CD4-positive, alpha-beta T cell treated with Interleukin-6 at 100 ng/mL for 8 hours (primary cell): ENCODE results near the gene NMBR.
"Not testable (repeated sequence)": the region's sequence is repeated elsewhere in the genome, so short reads cannot be mapped to it uniquely, and the experiment has no call there.

Experiments
- DNase-seq: peaks from one replicate; pipeline ENCODE4 v3.0.0-alpha.2; 2020; ENCODE audit warnings: mixed read lengths, low spot score

Gene NMBR

GRCh38 chr6:142058551-142059290 is 88.2 kb downstream of the NMBR start:
- DNase-seq: no peak

GRCh38 chr6:142055219-142055618 is 91.7 kb downstream of the NMBR start:
- no peak for DNase-seq

GRCh38 chr6:142051404-142051803 is 95.5 kb downstream of the NMBR start:
- no peak for DNase-seq

- no peak for DNase-seq
Observed at GRCh38 chr6:142048593-142048980, 98.3 kb downstream of the NMBR start.

GRCh38 chr6:142047934-142048592 is 98.9 kb downstream of the NMBR start:
- DNase-seq: no peak

- no peak for DNase-seq
Observed at GRCh38 chr6:142045380-142046278, 101.3 kb downstream of the NMBR start.

GRCh38 chr6:142035890-142036289 is 111.0 kb downstream of the NMBR start:
- no peak for DNase-seq

- no peak for DNase-seq
Observed at GRCh38 chr6:142031035-142031434, 115.9 kb downstream of the NMBR start.

GRCh38 chr6:142030115-142030619 is 116.8 kb downstream of the NMBR start:
- no peak for DNase-seq

GRCh38 chr6:142028527-142028926 is 118.4 kb downstream of the NMBR start:
- DNase-seq: no peak

GRCh38 chr6:142027804-142028203 is 119.1 kb downstream of the NMBR start:
- DNase-seq: not testable (repeated sequence)

- DNase-seq: no peak
Observed at GRCh38 chr6:142027074-142027473, 119.8 kb downstream of the NMBR start.

GRCh38 chr6:142026471-142026870 is 120.5 kb downstream of the NMBR start:
- no peak for DNase-seq
